Activated CD8-positive, alpha-beta memory T cell treated with anti-CD3 and anti-CD28 coated beads, Interleukin-2, amount 50 U/mL, for 4 hours (primary cell): Measurements from ENCODE around the gene RMRP.
"Not testable (repeated sequence)": the region's sequence is repeated elsewhere in the genome, so short reads cannot be mapped to it uniquely, and the experiment has no call there.

Source experiments
- DNase-seq: peaks from one replicate; pipeline ENCODE4 v3.0.0-alpha.2; 2020

Gene RMRP

DNA sequence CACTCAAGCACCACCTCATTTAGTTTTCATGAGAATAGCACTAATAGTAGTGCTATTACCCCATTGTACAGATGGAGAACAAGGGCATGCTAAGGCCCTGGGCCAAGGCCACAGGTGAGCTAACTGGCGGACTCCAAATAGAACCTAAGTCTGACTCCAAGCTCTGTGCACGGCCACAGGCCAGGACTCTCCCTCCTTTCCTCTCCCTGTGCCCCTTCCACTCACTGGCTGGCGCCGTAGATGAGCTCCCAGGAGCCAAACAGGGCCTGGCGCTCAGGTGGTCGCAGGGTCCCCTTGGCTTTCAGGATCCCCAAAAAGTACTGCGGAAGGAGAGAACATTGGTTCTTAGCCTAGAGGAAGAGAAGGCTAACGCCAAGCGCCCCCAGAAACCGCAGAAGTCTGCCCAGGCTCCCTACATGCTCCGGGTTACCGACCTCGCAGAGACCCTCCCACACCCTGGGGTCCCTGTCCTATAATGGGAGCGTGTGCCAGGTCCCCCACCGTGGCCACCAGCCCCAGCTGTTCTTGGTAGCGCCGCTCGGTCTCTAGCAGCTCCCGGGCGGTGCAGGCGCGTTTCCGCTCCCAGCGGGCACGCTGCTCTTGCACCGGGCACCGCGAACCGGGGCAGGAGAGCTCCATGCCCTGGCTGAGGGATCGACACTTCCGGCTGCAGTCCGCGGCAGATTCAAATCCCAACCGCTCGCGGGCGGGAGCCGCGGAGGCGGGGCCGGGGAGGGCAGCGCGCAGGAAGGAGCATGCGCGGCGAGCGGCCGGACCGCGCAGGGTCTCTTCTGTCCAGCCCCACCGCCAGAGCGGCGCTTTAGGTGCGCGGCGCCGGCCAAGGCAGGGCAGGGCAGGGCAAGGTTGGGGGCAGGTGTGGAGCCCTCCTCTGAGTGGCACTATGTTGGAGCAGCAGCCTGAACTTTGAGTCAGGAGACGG, 7.0 kb upstream of the RMRP start, which contains the start of gene ARHGEF39:
ARHGEF39 (minus strand) TSS at position 665 of the 940 bp plus-strand sequence; CDS start at position 639, 26 bp downstream.
- DNase-seq: peak; percentile 48

DNA sequence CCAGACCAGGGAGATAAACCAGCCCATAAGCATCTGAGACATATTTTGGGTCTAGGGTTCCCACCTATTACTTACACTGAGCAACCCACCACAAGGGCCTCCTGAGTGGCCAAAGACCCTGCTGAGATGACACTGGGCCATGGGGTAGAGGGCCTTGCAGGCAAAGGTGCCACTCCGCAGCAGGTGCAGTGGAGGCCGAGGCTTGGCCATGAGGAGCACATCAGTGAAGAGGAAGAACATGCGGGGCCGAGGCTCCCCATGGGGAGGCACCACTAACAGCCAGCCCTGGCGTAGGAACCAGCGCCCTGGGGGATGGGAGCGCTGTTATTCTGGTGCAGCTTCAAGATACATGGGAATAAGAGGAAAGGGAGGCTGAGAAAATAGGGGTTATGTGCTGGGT, 4.6 kb upstream of the RMRP start:
- no peak for DNase-seq

DNA sequence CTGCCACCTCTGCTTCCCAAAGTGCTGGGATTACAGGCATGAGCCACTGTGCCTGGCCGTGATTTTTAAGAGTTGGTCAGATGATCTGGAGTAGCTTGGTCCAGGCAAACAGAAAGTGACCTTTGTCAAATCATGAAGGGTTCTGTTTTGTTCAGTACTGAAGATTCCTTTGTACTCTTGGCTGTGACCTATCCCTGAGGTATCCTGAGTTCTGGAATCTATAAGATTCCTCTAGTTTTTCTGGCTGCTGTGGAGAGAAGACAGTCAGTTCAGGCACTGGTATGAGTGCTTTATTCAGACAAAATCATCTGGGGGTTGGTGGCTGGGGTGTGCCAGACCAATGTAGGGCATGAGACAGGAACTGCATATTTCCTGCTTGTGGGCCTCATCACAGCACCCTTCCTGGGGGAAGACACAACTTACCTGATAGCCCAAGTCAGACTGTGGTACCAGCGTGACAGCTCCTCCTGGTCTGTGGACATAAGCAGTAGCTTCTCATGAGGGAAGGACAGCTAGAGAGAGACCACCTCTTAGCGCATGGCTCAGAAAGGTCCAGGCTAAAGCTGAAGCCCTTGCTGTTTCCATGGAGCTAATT, 4.0 kb upstream of the RMRP start:
- DNase-seq: no peak

DNA sequence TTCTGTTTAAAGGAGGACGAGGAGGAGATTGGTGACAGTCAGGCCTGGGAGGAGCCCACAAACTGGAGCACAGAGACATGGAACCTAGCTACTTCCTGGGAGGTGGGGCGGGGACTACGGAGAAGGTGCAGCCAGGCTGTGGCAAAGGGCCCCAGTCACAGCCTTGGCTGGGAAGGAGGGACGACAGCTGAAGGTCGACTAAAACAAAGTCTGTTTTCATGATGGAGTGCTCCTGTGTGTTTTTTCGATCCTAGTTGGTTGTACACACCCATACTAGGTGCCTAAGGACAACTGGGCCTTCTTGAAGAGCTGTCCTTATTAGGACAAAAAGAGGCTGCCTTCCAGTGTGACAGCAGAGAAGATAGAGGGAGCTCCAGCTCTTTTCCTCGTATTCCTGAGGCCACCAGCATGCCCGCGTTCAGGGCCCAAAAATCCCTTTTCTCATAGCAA, 3.2 kb upstream of the RMRP start:
- DNase-seq: no peak

DNA sequence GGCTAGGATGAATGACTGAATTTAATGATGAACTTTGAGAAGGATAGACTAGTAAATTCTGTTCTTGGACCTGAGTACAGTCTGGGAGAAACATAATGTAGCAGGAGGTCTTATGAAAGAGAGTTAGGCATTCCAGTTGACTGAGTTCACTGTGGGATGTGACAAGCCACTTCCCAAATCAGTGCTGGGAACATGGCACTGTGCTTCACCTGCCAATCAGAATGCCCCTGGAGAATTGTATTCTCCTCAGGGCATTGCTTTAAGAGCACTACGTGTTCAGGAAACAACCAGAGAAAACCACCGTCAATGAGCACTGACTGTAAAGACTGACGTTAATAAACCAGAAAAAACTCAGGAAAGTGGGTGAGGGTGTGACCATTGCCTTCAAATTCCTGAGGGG, 1.5 kb upstream of the RMRP start:
- no peak for DNase-seq

DNA sequence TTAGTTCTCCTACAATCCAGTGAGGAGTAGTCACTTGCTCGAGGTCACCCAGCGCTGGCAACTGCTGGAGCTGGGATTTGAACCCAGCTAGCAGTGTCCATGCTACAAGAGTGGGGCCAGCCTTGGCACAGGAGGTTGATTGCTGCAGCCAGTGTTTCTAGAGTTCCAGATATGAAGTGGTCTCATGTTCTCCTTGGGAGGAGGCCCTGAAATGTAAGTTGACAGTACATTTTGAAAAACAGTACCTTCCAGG, 1.1 kb upstream of the RMRP start:
- DNase-seq: no peak

DNA sequence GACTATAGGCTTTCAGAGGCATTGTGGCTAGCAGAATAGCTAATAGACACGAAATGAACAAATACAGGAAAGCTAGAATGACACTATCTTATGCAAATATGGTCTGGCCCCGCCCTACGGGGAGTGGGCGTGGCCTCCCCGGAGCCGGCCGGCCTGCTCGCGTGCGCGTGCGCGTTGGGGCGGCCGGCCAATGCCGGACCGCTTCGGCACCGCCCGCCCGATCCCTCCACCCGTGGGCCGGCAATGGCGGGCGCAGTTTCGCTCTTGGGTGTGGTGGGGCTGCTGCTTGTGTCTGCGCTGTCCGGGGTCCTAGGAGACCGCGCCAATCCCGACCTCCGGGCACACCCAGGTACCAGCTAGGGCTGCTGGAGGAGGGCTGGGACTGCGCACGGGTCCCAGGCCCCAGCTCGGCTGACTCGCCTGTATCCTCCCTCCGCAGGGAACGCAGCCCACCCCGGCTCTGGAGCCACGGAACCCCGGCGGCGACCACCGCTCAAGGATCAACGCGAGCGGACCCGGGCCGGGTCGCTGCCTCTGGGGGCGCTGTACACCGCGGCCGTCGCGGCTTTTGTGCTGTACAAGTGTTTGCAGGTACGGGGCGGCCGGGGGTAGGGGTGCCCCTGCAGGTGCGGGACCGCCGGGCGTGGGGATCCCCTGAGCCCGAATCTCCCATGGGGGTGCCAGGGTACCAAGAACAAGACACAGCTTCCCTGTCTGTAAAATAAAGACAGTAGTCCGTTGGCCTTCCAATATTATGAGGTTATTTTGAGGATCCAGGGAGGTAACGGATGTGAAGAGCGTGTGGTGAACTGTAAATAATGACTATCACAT, 533 bp upstream of the RMRP start, which contains the start of gene CCDC107:
CCDC107 (plus strand) TSS at position 156 of the 831 bp plus-strand sequence; CDS start at position 244, 88 bp downstream.
- DNase-seq: peak; percentile 83

DNA sequence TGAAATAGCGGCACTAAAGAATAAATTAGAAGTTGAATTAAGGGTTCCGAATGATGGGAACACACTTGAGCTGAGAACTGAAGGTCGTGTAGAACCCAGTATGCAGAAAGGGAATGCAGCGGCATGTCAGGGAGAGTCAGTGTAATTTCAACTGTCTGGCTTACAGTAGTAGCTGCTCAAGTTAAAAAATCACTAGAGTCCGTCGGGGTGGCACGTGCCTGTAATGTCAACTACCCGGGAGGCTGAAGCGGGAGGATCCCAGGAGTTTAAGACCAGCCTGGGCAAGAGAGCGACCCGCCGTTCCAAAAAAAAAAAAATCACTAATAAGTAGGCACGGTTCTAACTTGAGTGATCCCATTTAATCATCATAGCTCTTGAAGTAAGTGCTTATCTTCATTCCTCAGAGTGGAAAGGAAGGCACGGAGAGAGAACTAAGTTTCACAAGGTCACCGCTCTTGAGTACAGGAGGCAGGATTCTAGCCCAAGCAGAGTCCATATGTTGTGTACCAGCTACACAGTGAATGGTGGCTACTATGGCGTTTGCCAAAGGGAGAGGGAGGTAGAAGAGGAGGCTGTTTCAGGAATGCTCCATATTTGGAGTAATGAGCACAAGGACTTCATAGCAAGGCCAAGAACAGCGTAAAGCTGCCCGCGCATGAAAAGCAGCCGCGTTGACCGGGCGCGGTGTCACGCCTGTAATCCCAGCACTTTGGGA, 831 bp downstream of the RMRP start:
- DNase-seq: no peak

DNA sequence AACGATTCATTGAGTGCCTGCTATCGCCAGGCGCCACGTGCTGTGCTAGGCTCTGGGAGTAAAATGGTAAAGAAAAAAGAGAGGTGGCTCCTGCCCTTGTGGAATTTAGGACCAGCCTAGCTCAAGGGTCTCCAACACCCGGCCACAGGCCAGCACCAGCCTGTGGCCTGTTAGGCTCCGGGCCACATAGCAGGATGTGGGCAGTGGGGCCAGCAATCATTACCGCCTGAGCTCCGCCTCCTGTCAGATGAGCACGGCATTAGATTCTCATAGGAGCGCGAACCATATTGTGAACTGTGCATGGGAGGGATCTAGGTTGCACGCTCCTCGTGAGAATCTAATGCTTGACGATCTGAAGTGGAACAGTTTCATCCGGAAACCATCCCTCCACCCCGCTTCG, 1.5 kb downstream of the RMRP start:
- DNase-seq: no peak

DNA sequence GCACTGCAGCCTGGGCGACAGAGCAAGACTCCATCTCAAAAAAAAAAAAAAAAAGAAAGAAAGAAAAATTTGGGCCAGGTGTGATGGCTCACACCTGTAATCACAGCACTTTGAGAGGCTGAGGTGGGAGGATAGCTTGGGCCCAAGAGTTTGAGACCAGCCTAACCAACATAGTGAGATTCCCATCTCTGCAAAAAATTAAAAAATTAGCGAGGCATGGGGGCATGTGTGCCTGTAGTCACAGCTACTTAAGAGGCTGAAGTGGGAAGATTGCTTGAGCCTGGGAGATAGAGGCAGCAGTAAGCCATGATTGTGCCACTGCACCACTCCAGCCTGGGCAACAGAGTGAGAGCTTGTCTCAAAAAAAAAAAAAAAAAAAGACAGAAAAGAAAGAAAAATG, 4.2 kb downstream of the RMRP start:
- no peak for DNase-seq

DNA sequence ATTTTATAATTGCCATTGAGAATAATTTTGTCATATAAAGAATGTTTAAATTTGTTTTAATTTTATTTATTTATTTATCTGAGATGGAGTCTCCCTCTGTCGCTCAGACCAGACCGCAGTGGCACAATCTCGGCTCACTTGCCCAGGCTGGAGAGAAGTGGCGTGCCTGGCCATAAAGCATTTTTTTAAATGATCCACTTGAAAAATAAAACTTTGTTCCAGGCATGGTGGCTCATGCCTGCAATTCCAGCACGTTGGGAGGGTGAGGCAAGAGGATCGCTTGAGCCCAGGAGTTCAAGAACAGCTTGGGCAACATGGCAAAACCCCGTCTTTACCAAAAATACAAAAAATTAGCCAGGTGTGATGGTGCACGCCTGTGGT, 5.0 kb downstream of the RMRP start:
- DNase-seq: no peak

DNA sequence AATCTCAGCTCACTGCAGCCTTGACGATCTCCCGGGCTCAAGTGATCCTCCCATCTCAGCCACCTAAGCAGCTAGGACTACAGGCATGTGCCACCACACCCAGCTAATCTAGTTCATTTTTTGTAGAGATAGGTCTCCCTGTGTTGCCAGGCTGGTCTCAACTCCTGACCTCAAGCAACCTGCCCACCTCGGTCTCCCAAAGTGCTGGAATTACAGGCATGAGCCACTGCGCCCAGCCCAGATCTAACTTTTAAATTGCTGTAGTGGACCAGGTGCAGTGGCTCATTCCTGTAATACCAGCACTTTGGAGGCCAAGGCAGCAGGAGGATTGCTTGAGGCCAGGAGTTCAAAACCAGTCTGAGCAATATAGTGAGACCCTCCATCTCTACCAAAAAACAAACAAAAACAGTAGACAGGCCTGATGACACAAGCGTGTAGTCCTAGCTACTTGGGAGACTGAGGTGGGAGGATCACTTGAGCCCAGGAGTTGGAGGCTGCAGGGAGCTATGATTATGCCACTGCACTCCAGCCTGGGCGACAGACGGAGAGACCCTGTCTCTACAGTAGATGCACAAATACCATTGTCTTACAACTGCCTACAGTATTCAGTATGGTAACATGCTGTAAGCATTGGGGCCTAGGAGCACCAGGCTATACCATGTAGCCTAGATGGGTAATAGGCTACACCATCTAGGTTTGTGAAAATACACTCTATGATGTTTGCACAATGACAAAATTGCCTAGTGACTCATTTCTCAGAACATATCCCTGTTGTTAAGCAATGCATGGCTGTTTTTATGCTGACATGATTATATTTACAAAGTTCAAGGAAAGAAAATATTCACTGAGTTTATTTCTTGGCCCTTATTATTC, 5.6 kb downstream of the RMRP start:
- DNase-seq: no peak

DNA sequence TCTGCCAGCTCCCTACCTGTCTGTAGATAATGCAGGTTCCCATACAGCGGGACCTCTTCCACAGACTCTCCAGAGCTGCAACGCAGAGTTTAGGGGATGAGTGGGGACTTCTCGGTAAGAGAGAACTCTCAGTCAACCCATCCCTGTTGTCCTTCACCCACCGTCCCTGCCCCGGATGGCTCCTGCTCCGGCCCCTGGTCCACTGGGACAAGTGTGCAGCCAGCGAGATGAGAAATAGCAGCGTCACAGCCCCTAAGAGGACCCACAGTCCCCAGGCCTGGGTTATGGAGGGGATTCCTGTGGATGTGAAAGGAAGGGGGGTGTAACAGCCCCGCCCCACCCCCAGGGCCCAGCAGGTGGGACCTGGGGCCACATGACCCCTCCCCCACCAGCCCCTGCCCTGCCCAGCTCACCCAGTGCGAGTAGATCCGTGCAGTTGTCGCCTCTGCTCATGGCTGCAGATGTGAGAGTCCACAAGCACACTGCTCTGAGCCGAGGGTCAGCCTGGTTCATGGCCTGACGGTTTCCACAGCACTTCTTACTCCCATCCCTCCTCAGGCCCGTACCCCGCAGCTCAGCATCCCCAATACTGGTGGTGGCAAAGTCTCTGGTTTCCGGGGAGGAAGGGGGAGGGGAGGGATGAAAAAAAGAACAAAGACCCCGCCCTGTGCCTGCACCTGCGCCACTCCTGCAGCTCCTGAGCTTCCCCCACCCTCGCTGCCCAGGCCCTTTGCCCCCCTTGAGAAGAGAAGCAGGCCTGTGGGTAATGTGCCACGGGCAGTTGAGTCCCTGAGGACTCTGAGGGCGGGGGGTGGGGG, 7.3 kb downstream of the RMRP start, which contains the start of gene SIT1:
SIT1 (minus strand) TSS at position 591 of the 818 bp plus-strand sequence; CDS start at position 513, 78 bp downstream.
- no peak for DNase-seq

DNA sequence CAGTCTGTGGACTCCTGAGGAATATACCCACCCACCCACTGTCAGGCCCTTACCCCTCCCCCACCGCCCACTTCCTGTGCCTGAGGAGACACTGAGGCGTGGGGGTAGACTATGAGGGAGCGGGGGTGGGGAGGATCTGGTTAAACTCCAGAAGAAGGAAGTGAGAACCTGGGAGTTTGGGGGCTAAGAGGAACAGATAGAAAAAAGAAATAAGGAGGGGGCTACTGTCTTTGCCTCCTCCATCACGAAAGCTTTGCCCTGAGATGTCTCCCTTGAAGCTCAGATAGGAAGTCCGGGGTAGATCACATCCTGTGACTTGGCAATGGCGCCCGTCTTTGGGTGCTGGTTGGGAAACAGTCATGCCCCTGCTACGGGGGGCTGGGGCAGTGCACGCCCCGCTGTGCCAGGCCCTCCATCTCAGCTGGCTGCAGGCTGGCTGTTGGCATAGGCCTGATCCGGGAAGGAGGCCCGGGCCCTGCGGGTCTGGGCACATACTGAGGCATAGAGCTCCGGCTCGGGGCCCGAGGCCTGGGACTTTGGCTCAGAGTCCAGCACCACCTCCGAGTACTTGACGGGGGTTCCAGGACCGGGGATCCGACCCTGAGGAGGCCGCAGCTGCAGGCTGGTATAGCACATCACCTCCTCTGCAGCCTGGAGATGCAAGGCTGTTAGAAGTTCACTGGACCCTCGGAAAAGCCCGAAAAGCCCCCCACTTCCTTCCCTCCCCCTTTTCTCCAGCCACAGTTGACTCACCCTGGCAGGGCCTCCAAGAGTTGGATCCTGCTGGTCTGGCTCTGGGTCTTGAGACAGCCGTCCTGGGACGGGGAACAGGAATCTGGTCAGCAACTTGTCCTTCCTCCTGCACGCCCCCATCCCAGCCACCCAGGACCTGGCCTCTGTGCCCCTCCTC, 8.1 kb downstream of the RMRP start:
- DNase-seq: no peak

DNA sequence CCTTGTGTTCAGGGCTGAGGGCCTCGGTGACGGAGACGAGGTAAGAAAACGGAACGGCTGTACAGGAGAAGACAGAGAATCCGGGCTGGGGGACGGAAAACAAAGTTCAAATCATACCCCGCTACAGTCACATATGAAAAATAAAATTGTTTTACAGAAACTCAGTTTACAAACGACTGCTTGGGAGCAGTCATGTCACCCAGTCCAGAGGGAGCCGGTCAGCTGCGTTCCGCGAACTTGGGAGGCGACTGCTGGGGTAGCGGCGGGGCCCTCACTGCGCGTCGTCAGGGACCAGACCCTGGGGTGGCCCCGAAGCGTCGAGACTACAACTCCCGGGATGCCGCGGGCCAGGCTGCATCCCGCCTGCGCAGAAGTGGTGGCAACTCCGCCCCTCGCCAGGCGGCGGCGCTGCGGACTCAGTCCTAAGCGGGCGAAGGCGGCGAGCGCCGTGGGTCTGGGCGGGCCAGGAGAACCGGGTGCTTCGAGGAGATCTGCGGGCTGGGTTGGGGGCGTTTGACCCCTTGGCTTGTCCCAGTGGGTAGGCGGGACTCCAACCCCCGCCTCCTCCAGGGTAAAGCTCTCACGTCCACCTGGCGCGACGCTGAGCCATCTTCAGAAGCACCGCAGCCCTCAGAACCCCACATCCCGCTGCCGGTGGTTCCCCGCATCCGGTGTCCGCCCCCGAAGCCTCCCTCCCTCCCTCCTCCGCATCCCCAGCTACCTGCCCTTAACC, 11.1 kb downstream of the RMRP start:
- DNase-seq: peak; percentile 92

DNA sequence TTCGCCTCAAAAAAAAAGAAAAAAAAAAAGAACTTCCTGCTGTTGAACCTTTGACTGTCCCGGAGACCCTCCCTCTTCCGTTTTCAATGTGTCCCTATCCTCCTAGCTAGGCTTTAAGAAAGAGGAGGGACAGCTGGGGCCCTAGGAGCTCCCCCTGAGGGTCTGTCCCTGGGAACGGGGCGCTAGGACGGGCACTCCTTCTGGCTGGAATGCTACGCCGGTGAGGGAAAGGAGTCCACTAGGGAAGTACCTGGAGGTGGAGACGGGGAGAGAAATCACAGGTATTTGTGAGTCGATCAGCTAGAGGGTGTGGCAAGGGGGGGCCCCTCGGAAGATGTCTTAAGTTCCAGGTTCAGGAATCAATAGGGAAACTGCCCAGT, 11.7 kb downstream of the RMRP start:
- no peak for DNase-seq

DNA sequence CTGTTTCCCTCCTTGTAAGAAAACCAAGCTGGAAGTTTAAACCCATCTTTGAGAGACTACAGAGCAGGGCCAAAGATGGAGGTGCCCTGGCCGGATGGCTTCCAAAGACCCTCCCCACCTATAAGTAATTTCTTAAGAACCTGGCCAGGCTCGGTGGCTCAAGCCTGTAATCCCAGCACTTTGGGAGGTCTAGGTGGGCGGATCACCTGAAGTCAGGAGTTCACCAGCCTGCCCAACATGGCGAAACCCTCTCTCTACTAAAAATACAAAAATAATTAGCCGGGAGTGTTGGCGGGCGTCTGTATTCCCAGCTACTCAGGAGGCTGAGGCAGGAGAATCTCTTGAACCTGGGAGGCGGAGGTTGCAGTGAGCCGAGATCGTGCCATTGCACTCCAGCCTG, 12.1 kb downstream of the RMRP start:
- not testable (repeated sequence) for DNase-seq

DNA sequence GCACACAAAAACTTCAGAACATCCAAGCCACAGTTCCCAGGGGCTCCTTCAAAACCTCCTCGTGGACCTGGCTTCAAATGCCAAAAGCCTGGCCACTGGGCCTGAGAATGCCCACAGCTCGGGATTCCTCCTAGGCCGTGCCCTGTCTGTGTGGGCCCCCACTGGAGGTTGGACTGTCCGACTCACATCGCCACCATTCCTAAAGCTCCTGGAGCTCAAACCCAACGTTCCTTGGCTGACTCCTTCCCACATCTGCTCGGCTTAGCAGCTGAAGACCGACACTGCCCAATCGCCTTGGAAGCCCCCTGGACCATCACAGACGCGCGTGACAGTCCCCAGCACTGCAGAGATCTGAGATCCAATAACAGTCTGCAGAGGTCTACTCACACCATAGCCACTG, 14.8 kb downstream of the RMRP start:
- DNase-seq: no peak

DNA sequence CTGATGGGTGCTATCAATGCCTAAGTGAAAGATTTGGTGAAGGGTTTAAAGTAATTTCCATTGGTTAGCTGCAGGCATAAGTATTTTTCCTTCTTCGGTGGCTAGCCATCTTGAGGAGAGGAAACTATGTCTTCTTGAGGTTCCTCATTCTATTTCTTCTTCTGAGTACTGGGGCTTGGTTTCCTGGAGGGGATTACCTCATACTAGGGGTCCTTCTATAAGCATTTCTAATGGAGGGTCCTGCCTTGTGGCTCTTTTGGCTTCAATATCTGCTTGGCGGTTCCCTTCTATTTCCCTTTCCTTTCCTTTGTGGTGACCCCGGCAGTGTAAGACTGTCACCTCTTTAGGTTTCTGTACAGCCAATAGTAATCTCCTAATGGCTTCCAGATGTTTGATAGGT, 16.3 kb downstream of the RMRP start:
- not testable (repeated sequence) for DNase-seq
